ENCODE data around the gene EMSY.

EMSY gene

DNA sequence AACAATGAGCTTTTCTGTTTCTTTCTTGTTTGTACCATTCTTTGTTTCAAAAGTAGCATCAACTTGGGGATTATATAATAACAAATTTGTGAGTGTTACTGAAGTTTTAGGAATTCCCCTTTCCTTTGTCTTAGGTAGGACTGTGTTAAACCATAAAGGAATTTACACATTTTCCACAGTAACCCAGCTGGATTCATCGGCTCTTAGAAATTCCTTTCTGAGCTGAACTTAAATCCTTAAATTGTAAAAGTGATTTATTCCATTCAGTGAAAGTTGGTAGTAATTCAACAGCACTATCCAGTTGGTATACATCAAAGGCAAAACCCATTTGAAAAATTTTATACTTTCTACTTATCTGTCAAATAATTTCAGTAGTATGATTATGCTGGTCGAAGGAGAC lies 11.8 kb downstream of the EMSY start:
- DNase-seq (ENCODE audit: low read depth in 3 of 3, low spot score in 1 of 3), result no peak

- no peak for DNase-seq (ENCODE audit: low read depth in 3 of 3, low spot score in 1 of 3)
These were observed 14.5 kb downstream of the EMSY start for GRCh38 chr11:76459299-76459698.

DNA sequence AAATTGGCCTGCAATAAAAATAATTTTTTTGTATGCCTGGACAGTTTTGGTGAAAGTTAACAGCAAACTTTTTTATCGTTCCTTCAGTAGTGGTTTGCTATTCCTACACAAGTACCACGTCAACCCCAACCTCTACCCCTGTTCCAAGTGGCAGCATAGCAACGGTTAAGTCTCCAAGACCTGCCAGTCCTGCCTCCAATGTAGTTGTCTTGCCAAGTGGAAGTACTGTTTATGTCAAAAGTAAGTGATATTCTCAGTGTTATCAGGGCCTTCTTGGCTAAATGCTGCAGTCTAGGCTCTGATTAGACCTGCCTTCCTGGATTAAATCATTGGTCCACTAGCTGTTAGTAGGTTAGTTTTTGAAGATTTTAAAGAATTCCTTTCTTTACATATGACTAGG lies 15.0 kb downstream of the EMSY start:
- DNase-seq (ENCODE audit: low read depth in 3 of 3, low spot score in 1 of 3), result no peak

DNA sequence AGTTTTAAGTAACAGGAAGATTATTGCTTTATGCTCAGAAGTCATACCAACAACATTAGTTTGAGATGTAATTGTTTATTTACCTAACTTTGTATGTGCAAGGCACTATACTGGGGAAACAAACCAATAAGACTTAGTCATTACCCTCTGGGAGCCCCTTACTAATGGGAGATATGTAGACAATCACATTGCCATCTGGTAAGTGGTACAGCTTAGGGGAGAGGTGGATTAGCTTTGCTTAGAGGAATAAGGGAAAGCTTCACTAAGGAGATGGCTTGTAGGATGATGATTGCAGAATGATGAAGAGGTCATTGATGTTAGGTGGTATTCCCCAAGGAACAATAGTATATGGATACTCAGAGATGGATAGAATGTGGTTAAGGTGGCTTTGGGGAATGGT lies 17.5 kb downstream of the EMSY start:
- no peak for DNase-seq (ENCODE audit: low read depth in 3 of 3, low spot score in 1 of 3)

DNA sequence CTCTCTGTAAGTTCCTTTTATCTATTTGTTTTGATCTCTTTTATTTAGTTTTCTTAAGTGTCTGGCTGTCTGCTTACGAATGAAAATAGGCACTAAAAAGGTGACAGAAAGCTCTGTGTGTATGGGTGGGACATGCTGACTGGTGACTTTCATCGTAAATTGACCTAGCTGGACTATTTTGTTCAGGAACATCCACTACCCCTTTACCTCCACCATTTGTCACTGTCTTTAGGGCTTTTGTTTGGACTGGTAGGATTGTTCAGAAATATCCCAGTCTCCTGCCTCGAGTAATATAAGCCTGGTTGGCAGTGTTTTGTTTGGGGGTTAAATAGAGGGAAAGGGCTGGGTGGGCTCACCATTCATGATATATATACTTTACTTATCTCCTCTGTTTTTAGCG lies 20.9 kb downstream of the EMSY start:
- DNase-seq (ENCODE audit: low read depth in 3 of 3, low spot score in 1 of 3), result no peak

DNA sequence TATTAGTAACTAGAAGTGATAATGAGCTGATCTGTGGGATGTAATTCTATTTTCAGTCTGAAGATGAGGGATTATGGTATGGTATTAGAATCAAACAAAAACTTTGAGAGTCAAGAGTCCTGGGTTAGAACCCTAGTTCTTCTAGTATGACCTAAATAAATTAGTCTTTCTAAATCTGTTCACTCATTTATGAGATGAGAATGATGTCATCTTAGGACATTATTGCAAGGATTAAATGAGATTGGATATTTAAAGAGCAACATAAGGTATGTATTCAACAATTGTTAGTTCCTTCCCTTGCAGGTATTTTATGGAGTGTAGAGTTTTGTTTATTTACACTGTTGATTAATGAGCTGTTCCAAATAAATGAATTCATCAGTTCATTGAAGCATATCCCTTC lies 21.8 kb downstream of the EMSY start:
- DNase-seq (ENCODE audit: low read depth in 3 of 3, low spot score in 1 of 3), result no peak

DNA sequence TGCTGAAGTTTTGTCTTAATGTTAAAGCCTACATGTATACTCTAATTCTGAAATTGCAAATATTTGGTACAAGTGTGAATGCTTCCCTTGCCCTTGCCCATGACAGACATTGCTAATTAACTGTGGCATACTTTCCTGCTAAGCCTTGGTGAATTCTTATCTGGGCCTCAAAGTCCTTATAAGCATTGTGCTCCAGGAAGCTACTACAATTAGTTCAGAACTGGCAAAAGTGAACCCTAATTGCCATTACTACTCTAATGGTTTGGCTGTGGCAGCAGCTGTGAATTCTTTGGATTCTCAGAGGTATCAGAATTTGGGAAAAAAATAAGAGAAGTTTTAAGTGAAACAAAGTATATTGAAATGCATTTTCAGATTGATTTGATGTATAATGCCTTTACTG lies 24.3 kb downstream of the EMSY start:
- DNase-seq (ENCODE audit: low read depth in 3 of 3, low spot score in 1 of 3), result no peak

GRCh38 chr11:76471382-76471781 lies 26.6 kb downstream of the EMSY start:
- no peak for DNase-seq (ENCODE audit: low read depth in 3 of 3, low spot score in 1 of 3)

DNA sequence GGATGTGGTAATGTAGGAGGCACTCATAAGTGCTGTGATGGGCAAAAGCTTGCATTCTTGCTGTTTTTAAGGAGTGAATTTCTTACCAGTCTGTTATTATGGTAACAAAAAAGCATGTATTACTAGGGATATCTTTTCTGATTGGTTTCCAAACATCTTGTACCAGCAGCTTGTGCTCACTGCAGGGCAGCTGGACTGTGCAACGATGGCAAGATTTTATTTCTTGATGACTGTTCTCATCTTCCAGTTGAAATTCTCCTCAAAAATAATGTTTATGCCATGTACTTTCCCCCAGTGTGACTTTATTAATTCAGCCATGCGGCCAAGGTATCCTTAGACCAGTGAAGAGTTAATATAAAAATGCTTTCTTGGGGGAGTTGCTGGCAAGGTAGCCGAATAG lies 35.4 kb downstream of the EMSY start:
- DNase-seq (ENCODE audit: low read depth in 3 of 3, low spot score in 1 of 3), result no peak

DNA sequence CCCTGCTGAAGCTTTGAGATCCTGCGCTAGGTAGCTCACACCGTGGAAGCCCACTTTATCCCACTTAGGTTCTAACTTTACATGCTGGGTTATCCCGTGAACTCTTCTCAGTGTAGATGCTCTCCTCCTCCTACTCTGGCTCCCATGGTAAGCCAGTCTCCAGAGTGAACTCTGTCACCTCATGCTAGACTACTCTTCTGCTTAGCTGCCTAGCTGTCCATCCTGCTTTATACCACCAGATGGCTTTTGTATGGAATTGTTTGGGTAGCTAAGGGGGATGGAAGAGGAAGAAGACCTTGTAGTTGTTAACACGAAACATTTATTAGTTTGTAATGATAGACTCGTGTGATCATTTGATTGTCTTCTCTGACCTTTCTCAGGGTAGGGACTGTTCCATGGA lies 46.8 kb downstream of the EMSY start:
- no peak for DNase-seq (ENCODE audit: low read depth in 3 of 3, low spot score in 1 of 3)

- DNase-seq (ENCODE audit: low read depth in 3 of 3, low spot score in 1 of 3), result no peak
These were observed 48.2 kb downstream of the EMSY start for GRCh38 chr11:76493040-76493439.

- DNase-seq (ENCODE audit: low read depth in 3 of 3, low spot score in 1 of 3), result no peak
These were observed 49.1 kb downstream of the EMSY start for GRCh38 chr11:76493626-76494539.

DNA sequence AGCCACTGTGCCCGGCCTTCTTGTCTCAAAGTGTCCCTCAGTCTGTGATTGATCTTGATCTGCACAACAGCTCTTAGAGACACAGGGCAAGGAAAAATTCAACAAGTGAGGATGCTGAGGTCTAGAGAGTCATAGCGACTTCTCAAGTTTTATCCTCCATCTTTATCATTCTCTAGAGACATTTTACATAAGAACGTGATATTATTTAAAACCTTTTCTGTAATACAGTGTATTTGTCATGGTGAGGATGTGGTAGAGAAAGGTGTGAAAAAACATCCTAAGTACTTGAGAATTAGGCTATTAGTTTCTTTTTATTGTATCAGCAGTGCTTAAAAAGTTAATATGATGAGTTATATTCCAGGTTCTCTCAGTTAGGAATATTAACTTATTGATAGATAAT lies 50.2 kb downstream of the EMSY start:
- no peak for DNase-seq (ENCODE audit: low read depth in 3 of 3, low spot score in 1 of 3)

DNA sequence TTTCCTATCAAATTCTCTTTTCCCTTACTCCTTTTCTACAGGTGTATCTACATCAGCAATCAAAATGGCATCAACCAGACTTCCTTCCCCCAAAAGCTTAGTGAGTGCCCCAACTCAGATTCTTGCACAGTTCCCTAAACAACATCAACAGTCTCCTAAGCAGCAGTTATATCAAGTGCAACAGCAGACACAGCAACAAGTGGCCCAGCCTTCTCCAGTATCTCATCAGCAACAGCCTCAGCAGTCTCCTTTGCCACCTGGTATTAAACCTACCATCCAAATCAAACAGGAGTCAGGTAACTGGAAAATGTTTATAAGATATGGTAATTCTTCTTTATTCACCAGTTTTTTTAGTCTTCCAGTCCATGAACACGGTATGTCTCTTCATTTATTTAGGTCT lies 51.4 kb downstream of the EMSY start:
- no peak for DNase-seq (ENCODE audit: low read depth in 3 of 3, low spot score in 1 of 3)

DNA sequence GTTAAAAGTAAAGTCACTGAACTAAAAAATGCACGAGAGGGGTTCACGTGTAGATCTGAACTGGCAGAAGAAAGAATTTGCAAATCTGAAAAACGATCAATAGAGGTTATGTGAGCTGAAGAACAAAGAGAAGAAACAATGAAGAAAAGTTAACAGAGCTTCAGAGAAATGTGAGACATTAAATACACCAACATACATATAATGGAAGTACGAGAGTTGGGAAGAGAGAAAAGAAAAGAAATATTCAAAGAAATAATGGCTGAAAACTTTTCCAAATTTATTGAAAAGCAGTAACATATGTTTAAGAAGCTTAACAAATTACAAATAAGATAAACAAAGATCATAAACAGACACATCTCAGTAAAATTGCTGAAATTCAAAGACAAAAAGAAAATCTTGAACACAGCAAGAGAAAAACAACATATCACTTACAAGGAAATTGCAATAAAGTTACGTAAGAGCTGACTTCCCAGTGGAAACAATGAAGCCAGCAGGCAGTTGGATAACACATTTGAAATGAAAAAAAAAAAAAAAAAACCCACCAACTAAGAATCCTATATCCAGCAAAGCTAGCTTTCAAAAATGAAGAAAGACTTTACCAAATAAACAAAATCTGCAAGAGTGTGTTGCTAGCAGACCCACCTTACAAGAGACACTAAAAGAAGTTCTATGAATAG lies 56.8 kb downstream of the EMSY start:
- DNase-seq (ENCODE audit: low read depth in 3 of 3, low spot score in 1 of 3), result no peak

DNA sequence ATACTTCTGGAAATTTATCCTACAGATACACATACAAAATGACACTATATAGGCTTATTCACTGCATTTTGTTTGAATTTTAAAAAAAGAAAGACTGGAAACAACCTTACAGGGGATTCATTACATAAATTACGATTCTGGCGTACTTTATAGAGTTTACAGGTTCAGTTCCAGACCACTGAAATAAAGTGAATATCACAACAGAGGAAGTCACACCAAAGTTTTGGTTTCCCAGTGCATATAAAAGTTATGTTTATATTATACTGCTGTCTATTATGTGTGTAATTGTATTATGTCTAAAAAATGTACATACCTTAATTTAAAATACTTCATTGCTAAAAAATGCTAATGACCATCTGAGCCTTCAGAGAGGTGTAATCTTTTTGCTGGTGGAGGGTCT lies 62.0 kb downstream of the EMSY start:
- DNase-seq (ENCODE audit: low read depth in 3 of 3, low spot score in 1 of 3), result no peak

- DNase-seq (ENCODE audit: low read depth in 3 of 3, low spot score in 1 of 3), result no peak
These were observed 65.5 kb downstream of the EMSY start for GRCh38 chr11:76510060-76511047.

GRCh38 chr11:76512851-76513653 lies 68.2 kb downstream of the EMSY start:
- DNase-seq (ENCODE audit: low read depth in 3 of 3, low spot score in 1 of 3), result no peak

DNA sequence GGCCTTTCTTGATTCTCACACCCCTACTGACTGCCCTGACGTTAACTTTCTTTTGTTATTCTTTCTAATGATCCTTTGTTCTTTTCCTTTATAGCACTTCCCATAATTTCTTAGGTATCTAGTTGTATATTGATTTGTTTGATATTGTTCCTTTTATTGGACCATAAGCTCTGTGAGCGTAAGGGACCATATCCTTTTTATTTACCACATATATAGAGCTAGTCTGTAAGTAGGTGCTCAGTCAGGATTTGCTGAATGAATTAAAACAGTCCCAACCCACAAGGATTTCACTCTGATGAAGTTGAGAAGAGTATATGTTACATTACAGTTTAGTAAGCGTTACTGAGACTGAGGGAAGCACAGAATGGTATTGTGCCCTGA lies 68.8 kb downstream of the EMSY start:
- DNase-seq (ENCODE audit: low read depth in 3 of 3, low spot score in 1 of 3), result no peak

- DNase-seq (ENCODE audit: low read depth in 3 of 3, low spot score in 1 of 3), result no peak
These were observed 70.7 kb downstream of the EMSY start for GRCh38 chr11:76515494-76515893.

- no peak for DNase-seq (ENCODE audit: low read depth in 3 of 3, low spot score in 1 of 3)
These were observed 78.3 kb downstream of the EMSY start for GRCh38 chr11:76523147-76523546.
